ENCODE data around the gene CACNA2D4.

GRCh38 chr12:1781772-1782171 is 136.7 kb downstream of the CACNA2D4 start:
- TF ChIP-seq, protein P1, sequence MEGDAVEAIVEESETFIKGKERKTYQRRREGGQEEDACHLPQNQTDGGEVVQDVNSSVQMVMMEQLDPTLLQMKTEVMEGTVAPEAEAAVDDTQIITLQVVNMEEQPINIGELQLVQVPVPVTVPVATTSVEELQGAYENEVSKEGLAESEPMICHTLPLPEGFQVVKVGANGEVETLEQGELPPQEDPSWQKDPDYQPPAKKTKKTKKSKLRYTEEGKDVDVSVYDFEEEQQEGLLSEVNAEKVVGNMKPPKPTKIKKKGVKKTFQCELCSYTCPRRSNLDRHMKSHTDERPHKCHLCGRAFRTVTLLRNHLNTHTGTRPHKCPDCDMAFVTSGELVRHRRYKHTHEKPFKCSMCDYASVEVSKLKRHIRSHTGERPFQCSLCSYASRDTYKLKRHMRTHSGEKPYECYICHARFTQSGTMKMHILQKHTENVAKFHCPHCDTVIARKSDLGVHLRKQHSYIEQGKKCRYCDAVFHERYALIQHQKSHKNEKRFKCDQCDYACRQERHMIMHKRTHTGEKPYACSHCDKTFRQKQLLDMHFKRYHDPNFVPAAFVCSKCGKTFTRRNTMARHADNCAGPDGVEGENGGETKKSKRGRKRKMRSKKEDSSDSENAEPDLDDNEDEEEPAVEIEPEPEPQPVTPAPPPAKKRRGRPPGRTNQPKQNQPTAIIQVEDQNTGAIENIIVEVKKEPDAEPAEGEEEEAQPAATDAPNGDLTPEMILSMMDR (IDR thresholded peaks at IDR 0.05) = no peak
- no peak for TF ChIP-seq POLR2A (IDR thresholded peaks at IDR 0.05)
